ENCODE data around the gene ACSM5. TPM values are rescaled to one million over a fixed set of nuclear protein-coding genes. Genes with fewer than 3 reads are reported as not detected.
A peak's percentile ranks its signal among the peaks of the same experiment; 100 is the strongest.

The ACSM5 gene
- total RNA-seq: 1 to 10 TPM in 1 of 3 donors, under 1 TPM in 2; 0.67 to 5.1 (median 0.89) TPM
- long read RNA-seq, donor 1, transcript ACSM5-201 (14 exons, 2,796 nt): major isoform, 8 of 11 reads
- long read RNA-seq, donor 1, partial matches to known transcripts: 2 of 11 reads
- long read RNA-seq, donor 1, other reads (novel, unspliced or antisense): 1 of 11 reads
- long read RNA-seq, donor 2, partial matches to known transcripts: 0 of 5 reads
- long read RNA-seq, donor 2, other reads (novel, unspliced or antisense): 2 of 5 reads

DNA sequence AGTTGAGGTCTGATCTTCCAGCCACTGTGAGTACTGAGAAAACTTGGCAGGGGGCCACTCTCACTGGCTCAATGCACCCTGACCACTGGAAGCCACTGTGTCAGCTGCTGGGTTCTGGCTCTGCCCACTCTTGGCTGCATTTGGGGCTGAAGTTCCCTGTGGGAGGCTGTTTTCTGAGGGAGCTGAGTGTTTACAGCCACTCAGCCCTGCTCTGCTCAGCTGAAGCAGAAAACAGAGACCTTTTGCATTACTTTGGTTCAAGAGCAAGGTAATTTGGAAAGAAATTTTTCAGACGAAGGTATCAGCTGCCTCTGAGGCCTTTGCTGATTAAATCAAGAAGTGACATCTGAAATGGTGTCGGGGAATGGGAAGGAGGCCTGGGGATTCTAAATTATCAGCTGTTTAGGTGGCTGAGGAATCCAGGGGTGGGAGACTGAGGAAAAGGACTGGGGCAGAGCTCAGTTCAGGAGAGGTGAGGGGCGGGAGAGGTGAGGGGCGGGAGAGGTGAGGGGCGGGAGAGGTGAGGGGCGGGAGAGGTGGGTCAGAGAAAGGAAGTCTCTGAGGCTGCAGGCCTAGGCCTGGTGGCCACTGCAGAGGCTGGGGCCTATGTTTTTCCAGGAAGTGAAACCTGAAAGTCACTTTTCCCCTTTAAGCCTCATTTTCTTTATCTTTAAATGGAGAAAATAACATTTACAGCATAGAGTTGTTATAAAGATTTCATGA, at the start of gene ACSM5:
Gene ACSM5, plus strand, starts transcription at position 137 of the 723 bp plus-strand sequence. CDS start 1,951 bp downstream, outside the sequence.
- TF ChIP-seq CTCF (IDR thresholded peaks at IDR 0.05): no peak
- intact Hi-C loops (cut with DNase I, micrococcal nuclease): no loop called here
- DNase-seq (peak in 1 of 3 donors; percentile 35), ATAC-seq (no peak)
- no peaks in the 10 kb centered on the region for H3K4me1 ChIP-seq (ENCODE audit: low read depth)
- no peak within 1 kb of the TSS for H3K4me3 ChIP-seq
- H3K9me3 ChIP-seq: no peaks in the 10 kb centered on the region
- H3K36me3 ChIP-seq (ENCODE audit: low read depth): no peaks in the 10 kb centered on the region

DNA sequence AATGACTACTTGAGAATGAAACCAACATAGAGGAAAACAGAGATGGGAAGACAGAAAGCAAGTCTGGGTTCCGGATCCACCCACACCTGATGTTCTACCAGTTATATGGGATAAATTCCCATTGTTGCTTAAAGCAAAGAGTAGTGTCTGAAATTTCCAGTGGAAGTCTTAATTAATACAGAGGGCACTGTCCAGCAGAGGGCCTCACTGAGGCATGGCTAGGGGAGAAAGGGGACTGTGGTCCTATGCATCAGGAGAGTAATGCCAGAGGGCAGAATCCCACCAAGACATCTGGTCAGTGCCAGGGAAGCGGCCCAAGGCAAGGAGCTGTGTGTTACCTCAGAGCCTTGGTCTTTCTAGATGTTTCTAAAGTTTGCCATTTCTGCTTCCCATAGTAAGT, 49.3 kb upstream of the ACSM5 start:
- DNase-seq (no peak), ATAC-seq (no peak)
- Histone ChIP-seq H3K9me3 (no peaks in the 10 kb centered on the region), H3K4me1 (ENCODE audit: low read depth) (no peaks in the 10 kb centered on the region), H3K4me3 (no peak overlapping the region), H3K36me3 (ENCODE audit: low read depth) (no peaks in the 10 kb centered on the region)
- no peak for TF ChIP-seq CTCF (IDR thresholded peaks at IDR 0.05)
- intact Hi-C loops (cut with DNase I, micrococcal nuclease): no loop called here

- DNase-seq (no peak), ATAC-seq (no peak)
- TF ChIP-seq CTCF (IDR thresholded peaks at IDR 0.05): no peak
- intact Hi-C loops (cut with DNase I, micrococcal nuclease): no loop called here
- no peaks in the 10 kb centered on the region for H3K36me3 ChIP-seq (ENCODE audit: low read depth)
- no peak overlapping the region for H3K4me3 ChIP-seq
- H3K4me1 ChIP-seq (ENCODE audit: low read depth): no peaks in the 10 kb centered on the region
- H3K9me3 ChIP-seq: no peaks in the 10 kb centered on the region
These were observed 46.1 kb upstream of the ACSM5 start for GRCh38 chr16:20363191-20363590.

DNA sequence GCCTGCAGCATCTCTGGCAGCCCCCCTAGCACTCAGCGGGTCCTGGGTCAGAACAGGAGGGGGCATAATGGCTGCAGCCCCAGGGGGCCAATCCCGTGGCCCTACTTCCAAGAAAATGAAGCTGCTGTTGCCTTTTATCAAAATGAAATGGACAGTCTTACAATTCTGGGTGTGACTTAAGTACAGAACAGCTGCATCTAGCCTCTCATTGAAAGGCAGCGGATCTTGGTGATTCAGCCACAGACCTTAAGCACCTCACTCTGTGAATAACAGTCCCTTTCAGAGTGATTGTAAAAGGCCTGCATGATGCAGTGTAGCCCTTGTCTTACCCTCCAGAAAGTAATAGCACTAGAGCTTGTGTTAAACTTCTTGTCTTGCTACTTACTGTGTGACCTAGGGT, 45.3 kb upstream of the ACSM5 start:
- no peaks in the 10 kb centered on the region for H3K4me1 ChIP-seq (ENCODE audit: low read depth)
- ATAC-seq: no peak
- no peak overlapping the region for H3K4me3 ChIP-seq
- no peak for DNase-seq
- no peaks in the 10 kb centered on the region for H3K9me3 ChIP-seq
- H3K36me3 ChIP-seq (ENCODE audit: low read depth): no peaks in the 10 kb centered on the region
- intact Hi-C loops (cut with DNase I, micrococcal nuclease): no loop called here
- TF ChIP-seq CTCF (IDR thresholded peaks at IDR 0.05): no peak

DNA sequence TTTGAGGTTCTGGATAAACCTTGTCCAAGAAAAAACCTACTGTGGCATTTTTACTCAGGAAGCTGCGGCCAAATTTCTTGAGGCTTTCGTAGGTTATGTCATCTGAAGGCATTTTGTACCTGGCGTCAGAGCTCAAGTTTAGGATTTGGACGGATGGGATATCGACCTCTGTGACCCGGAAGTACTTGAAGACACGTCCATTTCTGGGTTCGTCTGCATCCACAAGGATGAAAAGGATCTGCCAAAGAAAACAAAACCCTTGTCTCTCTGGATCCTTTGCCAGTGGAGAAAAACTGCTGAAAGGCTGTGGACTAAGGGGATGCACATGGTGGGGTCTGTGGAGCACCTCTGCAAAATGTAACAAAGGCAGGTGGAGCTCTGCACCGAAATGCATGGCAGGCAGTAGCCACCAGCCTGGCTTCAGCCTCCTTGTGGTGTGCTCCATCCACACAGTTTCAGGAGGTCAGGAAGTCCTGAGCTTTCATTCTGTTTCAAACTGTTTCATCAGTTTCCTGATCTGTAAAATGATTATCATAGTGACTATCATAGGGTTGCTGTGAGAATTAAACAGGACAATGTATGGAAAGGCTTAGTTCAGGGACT, 39.8 kb upstream of the ACSM5 start:
- Histone ChIP-seq H3K4me1 (ENCODE audit: low read depth) (no peaks in the 10 kb centered on the region), H3K9me3 (no peaks in the 10 kb centered on the region), H3K36me3 (ENCODE audit: low read depth) (no peaks in the 10 kb centered on the region), H3K4me3 (no peak overlapping the region)
- no peak for TF ChIP-seq CTCF (IDR thresholded peaks at IDR 0.05)
- no peak for ATAC-seq
- intact Hi-C loops (cut with DNase I, micrococcal nuclease): no loop called here
- no peak for DNase-seq
